HG03342 (cell line): ENCODE results near the gene FADS6.

Experiments
- ATAC-seq: cut with Tn5 transposase; IDR thresholded peaks from one replicate; pipeline ENCODE4 v1.9.1; 2021; ENCODE audit warnings: mild to moderate bottlenecking, moderate library complexity; ENCODE audit not compliant: unreplicated experiment

The FADS6 gene

GRCh38 chr17:74892013-74892841, 1.2 kb downstream of the FADS6 start:
- no peak for ATAC-seq

DNA sequence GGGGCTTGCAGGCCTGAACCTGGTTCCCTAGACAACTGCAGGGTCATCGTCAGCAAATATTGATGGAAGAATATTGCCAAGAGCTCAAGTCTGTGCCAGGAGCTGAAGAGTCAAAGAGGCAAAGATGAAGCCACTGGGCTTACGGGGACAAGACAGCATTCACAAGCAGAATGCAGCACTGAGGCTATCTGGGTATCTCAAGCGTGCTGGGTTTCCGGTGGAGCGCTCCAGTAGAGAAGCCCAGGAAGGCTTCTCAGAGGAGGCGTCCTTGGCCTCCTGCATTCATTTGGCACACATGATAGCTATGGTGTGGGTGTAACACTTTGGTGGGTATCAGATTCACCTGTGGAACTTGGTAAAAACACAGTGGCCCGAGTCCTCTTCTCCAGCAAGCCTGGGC, 2.9 kb downstream of the FADS6 start:
- no peak for ATAC-seq

DNA sequence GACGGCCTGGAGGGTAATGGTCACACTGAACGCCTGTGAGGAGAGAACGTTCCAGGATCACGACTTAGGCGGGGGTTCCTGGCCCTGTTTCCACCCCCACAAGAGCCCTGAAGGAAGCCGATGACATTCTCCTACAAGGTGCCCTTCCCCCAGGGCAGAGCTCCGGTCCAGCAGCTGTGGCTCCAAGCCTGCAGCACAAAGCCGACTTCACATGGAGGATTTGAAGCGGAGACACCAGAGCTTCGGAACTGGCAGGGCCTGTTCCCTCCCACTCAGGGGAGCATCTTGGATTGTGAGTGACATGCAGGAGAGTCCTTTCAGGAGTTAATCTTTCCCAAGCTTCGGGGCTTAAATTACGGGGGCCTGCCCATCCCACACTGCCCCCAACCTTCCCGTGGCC, 5.0 kb downstream of the FADS6 start:
- ATAC-seq = no peak

GRCh38 chr17:74883241-74883745, 10.1 kb downstream of the FADS6 start:
- ATAC-seq = no peak

DNA sequence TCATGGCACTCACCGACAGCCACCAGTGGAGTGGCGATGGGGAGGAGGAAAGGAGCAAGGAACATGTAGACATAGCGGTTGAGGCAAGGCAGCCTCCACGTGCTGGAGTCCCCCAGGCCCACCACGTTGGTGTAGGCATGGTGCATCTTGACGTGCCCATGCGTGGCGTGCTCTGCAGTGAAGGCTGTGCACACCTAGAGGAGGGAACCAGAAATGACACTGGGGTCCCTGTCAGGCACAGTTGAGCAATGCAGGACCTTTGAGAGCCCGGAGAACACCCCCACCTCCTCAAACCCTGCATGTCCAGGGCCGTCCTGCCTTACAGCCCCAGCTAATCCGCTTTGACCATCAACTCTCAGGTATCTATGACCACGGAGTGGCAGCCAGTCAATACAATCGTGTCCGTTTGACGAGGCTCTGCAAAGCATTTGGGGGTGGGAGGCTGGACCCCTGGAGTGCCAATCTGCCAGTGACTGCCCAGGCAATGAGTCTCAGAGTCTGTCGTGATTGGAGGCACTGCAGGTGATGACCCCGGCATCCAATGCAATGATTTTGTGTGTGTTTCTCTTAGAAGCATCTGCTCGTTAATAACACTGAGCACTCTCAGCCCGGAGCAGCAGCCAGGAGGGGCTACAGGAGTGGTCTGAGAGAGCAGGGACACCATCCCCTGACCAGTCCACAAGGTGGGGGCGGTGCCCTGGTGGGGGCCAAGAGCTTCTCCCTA, 10.8 kb downstream of the FADS6 start:
- no peak for ATAC-seq

GRCh38 chr17:74881073-74881472, 12.4 kb downstream of the FADS6 start:
- no peak for ATAC-seq

GRCh38 chr17:74879308-74879707, 14.1 kb downstream of the FADS6 start:
- no peak for ATAC-seq

GRCh38 chr17:74878658-74879057, 14.8 kb downstream of the FADS6 start:
- ATAC-seq = no peak

GRCh38 chr17:74877592-74878548, 15.6 kb downstream of the FADS6 start:
- ATAC-seq = no peak

- no peak for ATAC-seq
Measured at GRCh38 chr17:74875977-74876593, 17.3 kb downstream of the FADS6 start.

DNA sequence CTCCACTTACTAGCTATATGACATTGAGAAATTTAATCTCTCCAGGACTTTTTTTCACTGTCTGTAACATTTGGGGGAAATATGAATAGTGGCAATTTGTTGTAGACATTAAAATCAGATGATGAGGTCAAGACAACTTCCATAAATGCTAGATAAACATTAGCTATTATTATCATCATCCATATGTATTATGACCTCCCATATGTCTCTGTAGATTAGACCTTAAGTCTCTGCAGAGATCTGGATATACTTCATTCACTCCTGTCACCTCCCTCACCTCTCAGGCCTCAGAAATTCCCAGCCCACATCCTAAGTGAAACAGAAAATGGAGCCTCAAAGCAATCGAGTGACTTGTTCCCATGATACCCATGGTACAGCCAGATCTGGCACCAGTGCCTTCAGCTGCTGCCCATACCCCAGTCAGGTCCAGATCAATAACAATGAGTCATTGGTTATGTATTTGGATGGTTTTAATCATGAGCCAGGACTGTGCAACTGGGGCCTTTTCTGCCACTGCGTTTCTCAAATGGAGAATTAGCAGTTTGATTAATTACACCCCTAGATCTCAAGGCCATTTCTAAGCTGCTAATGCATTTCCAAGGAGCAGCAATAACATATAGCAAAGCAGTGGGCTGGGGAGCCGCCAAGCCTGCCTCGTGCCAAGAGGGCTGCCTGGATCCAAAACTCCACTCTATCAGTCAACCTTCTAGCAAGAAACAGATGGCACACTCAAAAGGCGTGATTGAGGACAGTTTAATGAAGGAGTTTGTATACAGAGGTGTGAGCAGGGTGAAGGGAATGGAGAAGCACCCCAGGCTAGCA, 18.1 kb downstream of the FADS6 start:
- ATAC-seq = no peak

GRCh38 chr17:74874615-74875037, 18.8 kb downstream of the FADS6 start:
- ATAC-seq = no peak

GRCh38 chr17:74873874-74874614, 19.4 kb downstream of the FADS6 start:
- no peak for ATAC-seq

GRCh38 chr17:74873037-74873873, 20.2 kb downstream of the FADS6 start:
- ATAC-seq = peak; percentile 82

DNA sequence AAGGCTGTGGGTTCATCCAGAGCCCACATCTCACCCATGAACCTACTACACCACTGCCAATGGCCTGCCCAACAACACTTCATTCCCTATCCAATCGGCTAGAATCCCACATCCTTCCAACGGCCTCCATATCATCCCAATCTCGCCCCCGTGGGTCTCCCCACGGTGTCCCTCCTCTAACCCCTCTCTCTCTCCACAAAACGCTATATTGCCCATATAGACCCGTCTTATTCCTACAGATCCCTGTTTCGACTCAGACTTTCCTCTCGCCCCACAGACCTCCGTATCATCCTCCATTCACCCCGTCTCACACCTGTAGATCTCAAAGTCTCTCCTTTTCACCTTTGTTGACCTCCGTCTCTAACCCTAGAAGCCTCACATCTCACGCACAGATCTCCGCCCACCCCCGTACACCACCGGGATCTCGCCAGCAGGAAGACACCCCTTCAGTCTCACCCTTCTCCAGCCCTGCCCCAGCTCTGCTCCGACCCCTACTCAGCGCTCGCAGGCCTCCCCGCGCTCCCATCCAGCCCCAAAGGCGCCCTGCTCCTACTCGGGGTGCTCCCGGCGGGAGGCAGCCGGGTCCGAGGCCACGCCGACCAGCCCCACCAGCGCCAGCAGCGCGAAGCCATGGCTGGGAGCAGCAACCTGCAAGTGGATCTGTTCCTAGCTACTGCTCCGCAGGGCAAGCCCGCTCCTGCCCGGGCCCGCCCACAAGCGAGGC, 21.0 kb downstream of the FADS6 start, which contains the start of gene FDXR:
FDXR (minus strand) TSS at position 682 of the 724 bp plus-strand sequence; CDS start at position 632, 50 bp downstream.
- ATAC-seq = peak; percentile 23

DNA sequence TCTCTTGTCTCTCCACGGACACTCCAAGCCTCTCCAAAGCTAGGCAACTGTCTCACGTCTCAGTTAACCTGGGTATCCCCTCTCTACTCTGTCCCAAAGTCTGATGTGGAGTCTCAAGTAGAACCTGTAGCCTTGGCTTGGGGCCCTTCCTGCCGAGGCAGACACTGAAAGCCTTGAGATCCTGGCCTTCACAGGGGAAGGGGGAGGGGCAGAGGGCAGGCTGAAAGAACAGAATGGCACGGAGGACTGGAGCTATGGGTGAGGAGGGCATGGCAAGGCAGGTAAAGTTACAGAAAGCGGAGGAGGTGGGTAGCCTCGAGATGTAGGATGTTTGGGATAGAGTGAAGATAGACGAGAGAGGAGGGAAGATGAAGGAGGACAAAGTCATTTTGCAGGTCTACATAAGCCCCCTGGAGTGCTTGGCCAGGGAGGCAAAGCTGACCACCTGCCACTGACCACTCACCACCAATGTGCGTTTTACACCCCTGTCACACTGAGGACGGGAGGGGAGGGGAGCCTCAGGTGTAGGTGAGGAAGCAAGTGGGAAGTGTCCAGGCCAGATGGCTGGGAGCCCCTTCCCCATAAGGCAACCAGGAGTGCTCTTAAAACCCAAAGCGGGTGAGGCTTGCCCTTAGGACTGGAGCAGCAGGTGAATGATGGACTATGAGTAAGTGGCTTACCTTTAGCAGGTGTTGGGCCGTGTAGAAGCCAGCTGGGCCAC, 21.9 kb downstream of the FADS6 start:
- no peak for ATAC-seq

- no peak for ATAC-seq
Measured at GRCh38 chr17:74870512-74870911, 22.9 kb downstream of the FADS6 start.
